ACC112 (cell line): Measurements from ENCODE around the gene B3GNT9.

Experiments
- H2AFZ ChIP-seq: fragments of 200-600 bp; sonication (generic); one replicate; pipeline ENCODE4 v1.6.0; 2017; ENCODE audit warnings: antibody characterized with exemption, low read length; ENCODE audit not compliant: unreplicated experiment
- H3K27ac ChIP-seq: fragments of 200-600 bp; sonication (generic); 2 replicates; pipeline ENCODE4 v1.5.1; 2014; ENCODE audit warnings: low read depth, mild to moderate bottlenecking, antibody characterized with exemption, low read length, moderate library complexity
- H3K27me3 ChIP-seq: fragments of 200-600 bp; sonication (generic); 2 replicates; pipeline ENCODE4 v1.6.1; 2014; ENCODE audit warnings: mild to moderate bottlenecking, antibody characterized with exemption, low read length, moderate library complexity, mixed read lengths; ENCODE audit not compliant: insufficient read depth
- H3K36me3 ChIP-seq: fragments of 200-600 bp; sonication (generic); 2 replicates; pipeline ENCODE4 v1.6.1; 2016; ENCODE audit warnings: mild to moderate bottlenecking, antibody characterized with exemption, low read length, moderate library complexity, mixed read lengths; ENCODE audit not compliant: insufficient read depth
- H3K4me1 ChIP-seq: fragments of 200-600 bp; sonication (generic); one replicate; pipeline ENCODE4 v1.6.1; 2016; ENCODE audit warnings: low read length, mixed read lengths; ENCODE audit not compliant: insufficient read depth, unreplicated experiment, control insufficient read depth
- H3K4me3 ChIP-seq: fragments of 200-600 bp; sonication (generic); 2 replicates; pipeline ENCODE4 v1.5.1; 2014; ENCODE audit warnings: mild to moderate bottlenecking, low read depth, low read length
- H3K79me2 ChIP-seq: fragments of 200-600 bp; sonication (generic); one replicate; pipeline ENCODE4 v1.6.0; 2016; ENCODE audit warnings: low read length; ENCODE audit not compliant: control insufficient read depth, unreplicated experiment, insufficient read depth

The B3GNT9 gene

GRCh38 chr16:67177743-67178699 is 27.2 kb upstream of the B3GNT9 start:
- H2AFZ ChIP-seq: no peak overlapping the region
- H3K4me1 ChIP-seq: peaks cover 34% of the 10 kb centered on the region
- no peak overlapping the region for H3K27ac ChIP-seq
- H3K79me2 ChIP-seq: peaks cover 9% of the 10 kb centered on the region
- H3K27me3 ChIP-seq: no peaks in the 10 kb centered on the region
- H3K36me3 ChIP-seq: no peaks in the 10 kb centered on the region
- H3K4me3 ChIP-seq: peak overlapping the region; percentile 53

- Histone ChIP-seq H2AFZ (no peak overlapping the region), H3K36me3 (no peaks in the 10 kb centered on the region), H3K27me3 (no peaks in the 10 kb centered on the region), H3K4me1 (peaks cover 24% of the 10 kb centered on the region), H3K27ac (no peak overlapping the region), H3K79me2 (peaks cover 3% of the 10 kb centered on the region), H3K4me3 (no peak overlapping the region)
Observed at GRCh38 chr16:67176662-67177061, 25.9 kb upstream of the B3GNT9 start.

GRCh38 chr16:67174706-67175231 is 24.0 kb upstream of the B3GNT9 start:
- Histone ChIP-seq H3K27ac (peak overlapping the region; percentile 30), H3K27me3 (no peaks in the 10 kb centered on the region), H3K4me1 (peaks cover 27% of the 10 kb centered on the region), H3K36me3 (no peaks in the 10 kb centered on the region), H3K4me3 (peak overlapping the region; percentile 83), H2AFZ (no peak overlapping the region), H3K79me2 (peaks cover 3% of the 10 kb centered on the region)

- Histone ChIP-seq H3K36me3 (no peaks in the 10 kb centered on the region), H3K79me2 (peaks cover 3% of the 10 kb centered on the region), H2AFZ (peak overlapping the region; percentile 83), H3K4me1 (peaks cover 29% of the 10 kb centered on the region), H3K4me3 (peak overlapping the region; percentile 83), H3K27me3 (no peaks in the 10 kb centered on the region), H3K27ac (peak overlapping the region; percentile 55)
Observed at GRCh38 chr16:67173808-67174705, 23.3 kb upstream of the B3GNT9 start.

GRCh38 chr16:67173323-67173722 is 22.5 kb upstream of the B3GNT9 start:
- no peaks in the 10 kb centered on the region for H3K27me3 ChIP-seq
- peak overlapping the region; percentile 83 for H2AFZ ChIP-seq
- peak overlapping the region; percentile 55 for H3K27ac ChIP-seq
- H3K4me1 ChIP-seq: peaks cover 31% of the 10 kb centered on the region
- H3K36me3 ChIP-seq: no peaks in the 10 kb centered on the region
- peaks cover 3% of the 10 kb centered on the region for H3K79me2 ChIP-seq
- peak overlapping the region; percentile 83 for H3K4me3 ChIP-seq

GRCh38 chr16:67170949-67171649 is 20.3 kb upstream of the B3GNT9 start:
- Histone ChIP-seq H3K79me2 (peaks cover 3% of the 10 kb centered on the region), H3K27me3 (no peaks in the 10 kb centered on the region), H2AFZ (peak overlapping the region; percentile 84), H3K4me1 (peaks cover 31% of the 10 kb centered on the region), H3K27ac (peak overlapping the region; percentile 90), H3K36me3 (no peaks in the 10 kb centered on the region), H3K4me3 (peak overlapping the region; percentile 80)

- peaks cover 3% of the 10 kb centered on the region for H3K79me2 ChIP-seq
- peak within 1 kb of the TSS; percentile 90 for H3K27ac ChIP-seq
- H3K36me3 ChIP-seq: no peaks in the 10 kb centered on the region
- H3K27me3 ChIP-seq: no peaks in the 10 kb centered on the region
- H3K4me1 ChIP-seq: peaks cover 31% of the 10 kb centered on the region
- peak within 1 kb of the TSS; percentile 90 for H2AFZ ChIP-seq
- H3K4me3 ChIP-seq: peak within 1 kb of the TSS; percentile 80
Observed at GRCh38 chr16:67170168-67170948, 19.6 kb upstream of the B3GNT9 start, which contains the start of gene NOL3. Gene NOL3 (plus strand): TSS chr16:67170538.

- peak overlapping the region; percentile 90 for H2AFZ ChIP-seq
- peaks cover 28% of the 10 kb centered on the region for H3K4me1 ChIP-seq
- no peaks in the 10 kb centered on the region for H3K27me3 ChIP-seq
Observed at GRCh38 chr16:67169642-67170167, 18.9 kb upstream of the B3GNT9 start.

GRCh38 chr16:67169011-67169451 is 18.2 kb upstream of the B3GNT9 start:
- Histone ChIP-seq H3K79me2 (peaks cover 3% of the 10 kb centered on the region), H3K4me1 (peaks cover 23% of the 10 kb centered on the region), H2AFZ (no peak overlapping the region), H3K36me3 (no peaks in the 10 kb centered on the region), H3K27me3 (no peaks in the 10 kb centered on the region), H3K4me3 (no peak overlapping the region), H3K27ac (no peak overlapping the region)

More at GRCh38 chr16:67169642-67170167, 18.9 kb upstream of the B3GNT9 start:
- H3K27ac ChIP-seq: peak overlapping the region; percentile 90
- H3K4me3 ChIP-seq: peak overlapping the region; percentile 80
- H3K36me3 ChIP-seq: no peaks in the 10 kb centered on the region
- peaks cover 3% of the 10 kb centered on the region for H3K79me2 ChIP-seq
